Caco-2 (cell line): ENCODE data around the gene POU2AF2. TPM values are rescaled to one million over a fixed set of nuclear protein-coding genes. Genes with fewer than 3 reads are reported as not detected.
A peak's percentile ranks its signal among the peaks of the same experiment; 100 is the strongest.
"Not testable (repeated sequence)": the region's sequence is repeated elsewhere in the genome, so short reads cannot be mapped to it uniquely, and the experiment has no call there.

Experiments
- BruUV-seq: library from RNA; stranded (reverse); fragments of 400-500 nt; replicated peaks from 2 replicates; lab custom pipeline; 2021; lab: Mats Ljungman, UMichigan
- CTCF ChIA-PET: fragments of 300-600 bp; sonication (Branson Sonifier 250); formaldehyde crosslinking; loops from one replicate; lab custom pipeline; 2022; ENCODE audit warnings: antibody characterized with exemption; lab: Charles Lee
- POLR2A ChIA-PET: fragments of 300-600 bp; sonication (Branson Sonifier 250); formaldehyde crosslinking; loops from one replicate; lab custom pipeline; 2022; ENCODE audit warnings: antibody characterized with exemption; lab: Charles Lee
- DNase-seq, 2 experiments: peaks; one replicate each; pipeline versions ENCODE4 v3.0.0 to v3.0.0-alpha.2; 2020 to 2022
- H3K27me3 ChIP-seq: replicated peaks from 2 replicates; pipeline ENCODE4 v1.6.0; 2011; ENCODE audit warnings: low read length; ENCODE audit not compliant: control insufficient read depth, insufficient read depth
- H3K36me3 ChIP-seq: 2 replicates; pipeline ENCODE4 v1.5.1; 2011; ENCODE audit warnings: low read length; ENCODE audit not compliant: control insufficient read depth, insufficient read depth
- H3K4me1 ChIP-seq: fragments of 250-450 bp; sonication (Bioruptor Pico); 2 replicates; pipeline ENCODE4 v1.5.1; 2020; ENCODE audit warnings: mild to moderate bottlenecking
- H3K4me3 ChIP-seq: 2 replicates; pipeline ENCODE4 v1.5.1; 2011; ENCODE audit warnings: low read depth, mild to moderate bottlenecking, control low read depth, low read length
- H3K9me3 ChIP-seq: fragments of 250-450 bp; sonication (Bioruptor Pico); 2 replicates; pipeline ENCODE4 v1.5.1; 2020; ENCODE audit warnings: mild to moderate bottlenecking, moderate library complexity
- H3K27ac Mint-ChIP-seq: one replicate; pipeline ENCODE4 v1.8.0; 2022; ENCODE audit warnings: mixed read lengths; ENCODE audit not compliant: unreplicated experiment
- H3K27me3 Mint-ChIP-seq: one replicate; pipeline ENCODE4 v1.8.0; 2022; ENCODE audit warnings: mixed read lengths; ENCODE audit not compliant: insufficient read depth, unreplicated experiment
- H3K36me3 Mint-ChIP-seq: one replicate; pipeline ENCODE4 v1.8.0; 2022; ENCODE audit warnings: mild to moderate bottlenecking, mixed read lengths; ENCODE audit not compliant: insufficient read depth, unreplicated experiment
- H3K4me1 Mint-ChIP-seq: one replicate; pipeline ENCODE4 v1.8.0; 2022; ENCODE audit warnings: low read depth, mixed read lengths; ENCODE audit not compliant: unreplicated experiment
- H3K4me3 Mint-ChIP-seq: one replicate; pipeline ENCODE4 v1.8.0; 2022; ENCODE audit warnings: mild to moderate bottlenecking, moderate library complexity, mixed read lengths; ENCODE audit not compliant: unreplicated experiment
- H3K9me3 Mint-ChIP-seq: one replicate; pipeline ENCODE4 v1.8.0; 2022; ENCODE audit warnings: mixed read lengths; ENCODE audit not compliant: unreplicated experiment
- CTCF ChIP-seq, 2 experiments: fragments of 200-600 bp in 1 of 2; IDR thresholded peaks; 1 replicate in 1 of 2; 2 replicates in 1 of 2; pipeline versions ENCODE4 v1.5.1 to v1.8.0; 2011 to 2022; ENCODE audit warnings: antibody characterized with exemption in 1 of 2, control low read depth in 1 of 2, inconsistent platforms in 1 of 2, low read depth in 1 of 2, low read length in 1 of 2, mild to moderate bottlenecking in 1 of 2, moderate library complexity in 1 of 2; ENCODE audit not compliant: insufficient read depth in 1 of 2, severe bottlenecking in 1 of 2, unreplicated experiment in 1 of 2
- intact Hi-C: fragments of 100-400 bp; cut with micrococcal nuclease; formaldehyde crosslinking; loops from one replicate; pipeline ENCODE4 v1.10.0; 2022; ENCODE audit not compliant: unreplicated experiment
- total RNA-seq: library from RNA; stranded (reverse); gene quantifications from 2 replicates; pipeline ENCODE4 v1.2.3, GENCODE V29; 2022

The POU2AF2 gene
- total RNA-seq, 1 experiment from 2014 or later: not detected

GRCh38 chr11:111283945-111284481, 38.5 kb downstream of the POU2AF2 start:
- Histone ChIP-seq H3K9me3 (no peaks in the 10 kb centered on the region), H3K36me3 (no peaks in the 10 kb centered on the region), H3K4me3 (no peak overlapping the region), H3K4me1 (peaks cover 44% of the 10 kb centered on the region), H3K27me3 (no peaks in the 10 kb centered on the region)
- Mint-ChIP-seq H3K27ac (peak overlapping the region; percentile 14), H3K27me3 (no peaks in the 10 kb centered on the region), H3K4me3 (no peak overlapping the region), H3K36me3 (no peaks in the 10 kb centered on the region), H3K9me3 (no peaks in the 10 kb centered on the region), H3K4me1 (peaks cover 29% of the 10 kb centered on the region)
- DNase-seq: no peak
- intact Hi-C loops: loop anchor here (1.0 kb wide), 6 partner anchors 15 to 162 kb away; no protein-coding TSS in a partner anchor
- TF ChIP-seq CTCF (IDR thresholded peaks at IDR 0.05; ENCODE audit: insufficient read depth in 1 of 2, low read depth in 1 of 2, low read length in 1 of 2, severe bottlenecking in 1 of 2, unreplicated experiment in 1 of 2): no peak
- CTCF ChIA-PET: interaction anchor here (0.5 to 4.4 kb wide), 6 partner anchors 15 to 946 kb away, joined by 3 to 99 read pairs (median 7); no protein-coding TSS in a partner anchor
- BruUV-seq: no TSS peak
- POLR2A ChIA-PET: interaction anchor here (0.7 kb wide), 1 partner anchor 244 kb away, joined by 3 read pairs; no protein-coding TSS in a partner anchor

- POLR2A ChIA-PET: no interaction called here
- Mint-ChIP-seq H3K4me3 (no peak overlapping the region), H3K27me3 (no peaks in the 10 kb centered on the region), H3K9me3 (no peaks in the 10 kb centered on the region), H3K27ac (no peak overlapping the region), H3K36me3 (no peaks in the 10 kb centered on the region), H3K4me1 (peaks cover 27% of the 10 kb centered on the region)
- Histone ChIP-seq H3K4me3 (no peak overlapping the region), H3K36me3 (no peaks in the 10 kb centered on the region), H3K4me1 (peaks cover 42% of the 10 kb centered on the region), H3K27me3 (no peaks in the 10 kb centered on the region), H3K9me3 (no peaks in the 10 kb centered on the region)
- intact Hi-C loops: no loop called here
- CTCF ChIA-PET: interaction anchor here (1.7 to 4.4 kb wide), 3 partner anchors 138 to 161 kb away, joined by 4 to 99 read pairs (median 10); no protein-coding TSS in a partner anchor
- TF ChIP-seq CTCF (IDR thresholded peaks at IDR 0.05; ENCODE audit: insufficient read depth in 1 of 2, low read depth in 1 of 2, low read length in 1 of 2, severe bottlenecking in 1 of 2, unreplicated experiment in 1 of 2): no peak
- DNase-seq: no peak
- no TSS peak for BruUV-seq
These were observed 39.9 kb downstream of the POU2AF2 start for GRCh38 chr11:111285189-111286091.

DNA sequence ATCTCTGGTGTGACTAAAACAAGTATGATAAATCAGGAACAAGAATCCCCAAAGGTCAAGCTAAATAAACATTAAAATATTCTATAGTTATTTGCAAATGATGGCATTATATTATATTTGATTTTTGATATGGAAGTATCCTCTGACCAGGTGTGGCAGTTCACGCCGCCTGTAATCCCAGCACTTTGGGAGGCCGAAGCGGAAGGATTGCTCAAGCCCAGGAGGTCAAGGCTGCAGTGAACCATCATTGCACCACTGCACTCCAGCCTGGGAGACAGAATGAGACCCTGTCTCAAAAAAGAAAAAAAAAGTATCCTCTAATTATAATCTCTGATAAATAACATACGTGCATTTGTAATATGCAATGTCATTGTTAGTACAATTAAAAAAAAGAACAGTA, 46.2 kb downstream of the POU2AF2 start:
- BruUV-seq: no TSS peak
- H3K9me3 ChIP-seq: peaks cover 4% of the 10 kb centered on the region; the same call in 1 of the 2 replicates
- H3K9me3 Mint-ChIP-seq: no peaks in the 10 kb centered on the region
- DNase-seq: no peak
- intact Hi-C loops: no loop called here
- H3K36me3 ChIP-seq: no peaks in the 10 kb centered on the region
- CTCF ChIA-PET: no interaction called here
- POLR2A ChIA-PET: no interaction called here
- no peaks in the 10 kb centered on the region for H3K4me1 ChIP-seq
- no peak overlapping the region for H3K4me3 Mint-ChIP-seq
- H3K4me3 ChIP-seq: no peak overlapping the region
- H3K27me3 ChIP-seq: no peaks in the 10 kb centered on the region
- peaks cover 4% of the 10 kb centered on the region for H3K4me1 Mint-ChIP-seq
- H3K27ac Mint-ChIP-seq: no peak overlapping the region
- H3K27me3 Mint-ChIP-seq: no peaks in the 10 kb centered on the region
- H3K36me3 Mint-ChIP-seq: no peaks in the 10 kb centered on the region
- TF ChIP-seq CTCF (IDR thresholded peaks at IDR 0.05; ENCODE audit: insufficient read depth in 1 of 2, low read depth in 1 of 2, low read length in 1 of 2, severe bottlenecking in 1 of 2, unreplicated experiment in 1 of 2): no peak

DNA sequence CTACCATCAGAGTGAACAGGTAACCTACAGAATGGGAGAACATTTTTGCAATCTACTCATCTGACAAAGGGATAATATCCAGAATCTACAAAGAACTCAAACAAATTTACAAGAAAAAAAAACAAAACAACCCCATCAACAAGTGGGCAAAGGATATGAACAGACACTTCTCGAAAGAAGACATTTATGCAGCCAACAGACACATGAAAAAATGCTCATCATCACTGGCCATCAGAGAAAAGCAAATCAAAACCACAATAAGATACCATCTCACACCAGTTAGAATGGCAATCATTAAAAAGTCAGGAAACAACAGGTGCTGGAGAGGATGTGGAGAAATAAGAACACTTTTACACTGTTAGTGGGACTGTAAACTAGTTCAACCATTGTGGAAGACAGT, 46.9 kb downstream of the POU2AF2 start:
- H3K4me3 Mint-ChIP-seq, POLR2A ChIA-PET, H3K36me3 Mint-ChIP-seq, H3K27ac Mint-ChIP-seq, H3K27me3 ChIP-seq, H3K9me3 Mint-ChIP-seq, DNase-seq, H3K9me3 ChIP-seq, H3K4me1 ChIP-seq, intact Hi-C loops, H3K27me3 Mint-ChIP-seq, H3K4me1 Mint-ChIP-seq, H3K36me3 ChIP-seq, BruUV-seq, H3K4me3 ChIP-seq, CTCF ChIA-PET: not testable (repeated sequence)
